Measurements from ENCODE around the gene LRRC49.

LRRC49 gene

GRCh38 chr15:71060983-71061382 is 168.4 kb downstream of the LRRC49 start:
- no peak for TF ChIP-seq REST (IDR thresholded peaks at IDR 0.05; ENCODE audit: insufficient read depth in 1 of 2, low read depth in 2 of 2, low read length in 2 of 2)
- no peak for TF ChIP-seq SIN3A (IDR thresholded peaks at IDR 0.05; ENCODE audit: borderline replicate concordance, insufficient read depth, low read length)
- no peak for TF ChIP-seq TAF1 (IDR thresholded peaks at IDR 0.05; ENCODE audit: borderline replicate concordance, insufficient read depth, low read length)
- no peak for TF ChIP-seq POLR2AphosphoS5 (IDR thresholded peaks at IDR 0.05; ENCODE audit: low read depth, low read length)
- TF ChIP-seq FOXP2 (optimal IDR thresholded peaks at IDR 0.05; ENCODE audit: borderline replicate concordance, extremely low read depth, extremely low read length, insufficient read depth) = no peak

DNA sequence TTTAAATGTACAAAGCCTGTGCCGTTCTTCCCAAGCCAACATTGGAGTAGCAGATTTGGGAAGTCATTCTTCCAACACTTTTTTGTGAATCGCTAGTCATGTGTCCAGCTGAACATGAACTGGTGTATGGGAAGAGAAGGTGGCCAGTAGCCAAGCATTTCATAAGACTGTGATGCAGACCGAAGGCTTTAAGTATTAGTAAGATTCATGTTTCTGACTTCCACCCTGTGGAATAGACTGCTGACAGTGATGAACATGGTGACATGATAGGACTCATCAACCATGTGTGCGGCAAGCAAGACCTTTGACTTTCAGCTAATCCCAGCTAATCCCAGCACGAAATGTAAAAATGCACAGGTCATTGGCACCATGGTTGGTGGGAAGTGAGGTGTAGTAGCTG is 174.4 kb downstream of the LRRC49 start:
- TF ChIP-seq REST (IDR thresholded peaks at IDR 0.05; ENCODE audit: insufficient read depth in 1 of 2, low read depth in 2 of 2, low read length in 2 of 2) (no peak), POLR2AphosphoS5 (IDR thresholded peaks at IDR 0.05; ENCODE audit: low read depth, low read length) (no peak), FOXP2 (optimal IDR thresholded peaks at IDR 0.05; ENCODE audit: borderline replicate concordance, extremely low read depth, extremely low read length, insufficient read depth) (no peak), SIN3A (IDR thresholded peaks at IDR 0.05; ENCODE audit: borderline replicate concordance, insufficient read depth, low read length) (no peak), TAF1 (IDR thresholded peaks at IDR 0.05; ENCODE audit: borderline replicate concordance, insufficient read depth, low read length) (no peak)

- TF ChIP-seq FOXP2 (optimal IDR thresholded peaks at IDR 0.05; ENCODE audit: borderline replicate concordance, extremely low read depth, extremely low read length, insufficient read depth) = no peak
- no peak for TF ChIP-seq POLR2AphosphoS5 (IDR thresholded peaks at IDR 0.05; ENCODE audit: low read depth, low read length)
- no peak for TF ChIP-seq SIN3A (IDR thresholded peaks at IDR 0.05; ENCODE audit: borderline replicate concordance, insufficient read depth, low read length)
- no peak for TF ChIP-seq REST (IDR thresholded peaks at IDR 0.05; ENCODE audit: insufficient read depth in 1 of 2, low read depth in 2 of 2, low read length in 2 of 2)
- no peak for TF ChIP-seq TAF1 (IDR thresholded peaks at IDR 0.05; ENCODE audit: borderline replicate concordance, insufficient read depth, low read length)
Observed at GRCh38 chr15:71069693-71070092, 177.1 kb downstream of the LRRC49 start.

DNA sequence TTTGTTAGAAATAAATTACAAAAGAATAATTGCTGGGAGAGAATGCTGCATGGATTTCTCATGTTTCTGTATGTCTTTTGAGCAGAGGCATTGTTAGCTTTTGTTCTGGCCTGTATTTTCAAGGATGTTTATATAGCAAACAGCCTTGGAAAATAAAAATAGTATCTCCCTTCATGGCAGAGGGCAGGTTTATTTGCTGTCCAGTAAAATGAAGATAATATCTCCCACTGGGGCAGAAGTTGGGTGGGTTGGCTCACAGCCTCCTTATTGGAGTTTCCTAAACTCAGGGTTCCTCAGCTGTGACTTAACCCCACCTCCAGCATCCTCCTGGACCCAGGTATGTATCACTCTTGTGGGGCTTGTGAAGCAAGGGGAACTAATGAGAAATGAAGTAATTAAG is 178.9 kb downstream of the LRRC49 start:
- TF ChIP-seq FOXP2 (optimal IDR thresholded peaks at IDR 0.05; ENCODE audit: borderline replicate concordance, extremely low read depth, extremely low read length, insufficient read depth) = no peak

- no peak for TF ChIP-seq SIN3A (IDR thresholded peaks at IDR 0.05; ENCODE audit: borderline replicate concordance, insufficient read depth, low read length)
- no peak for TF ChIP-seq POLR2AphosphoS5 (IDR thresholded peaks at IDR 0.05; ENCODE audit: low read depth, low read length)
- no peak for TF ChIP-seq FOXP2 (optimal IDR thresholded peaks at IDR 0.05; ENCODE audit: borderline replicate concordance, extremely low read depth, extremely low read length, insufficient read depth)
- no peak for TF ChIP-seq TAF1 (IDR thresholded peaks at IDR 0.05; ENCODE audit: borderline replicate concordance, insufficient read depth, low read length)
- no peak for TF ChIP-seq REST (IDR thresholded peaks at IDR 0.05; ENCODE audit: insufficient read depth in 1 of 2, low read depth in 2 of 2, low read length in 2 of 2)
Observed at GRCh38 chr15:71072423-71072822, 179.8 kb downstream of the LRRC49 start.
